ENCODE measurements around the gene SRC. TPM values are rescaled to one million over a fixed set of nuclear protein-coding genes. Genes with fewer than 3 reads are reported as not detected.

Gene SRC
- total and polyA plus RNA-seq, 2 of the 8 experiments (the other 6 are each of a cell fraction or from before 2014, with no cell fraction given) = 27.6 to 28.8 TPM

DNA sequence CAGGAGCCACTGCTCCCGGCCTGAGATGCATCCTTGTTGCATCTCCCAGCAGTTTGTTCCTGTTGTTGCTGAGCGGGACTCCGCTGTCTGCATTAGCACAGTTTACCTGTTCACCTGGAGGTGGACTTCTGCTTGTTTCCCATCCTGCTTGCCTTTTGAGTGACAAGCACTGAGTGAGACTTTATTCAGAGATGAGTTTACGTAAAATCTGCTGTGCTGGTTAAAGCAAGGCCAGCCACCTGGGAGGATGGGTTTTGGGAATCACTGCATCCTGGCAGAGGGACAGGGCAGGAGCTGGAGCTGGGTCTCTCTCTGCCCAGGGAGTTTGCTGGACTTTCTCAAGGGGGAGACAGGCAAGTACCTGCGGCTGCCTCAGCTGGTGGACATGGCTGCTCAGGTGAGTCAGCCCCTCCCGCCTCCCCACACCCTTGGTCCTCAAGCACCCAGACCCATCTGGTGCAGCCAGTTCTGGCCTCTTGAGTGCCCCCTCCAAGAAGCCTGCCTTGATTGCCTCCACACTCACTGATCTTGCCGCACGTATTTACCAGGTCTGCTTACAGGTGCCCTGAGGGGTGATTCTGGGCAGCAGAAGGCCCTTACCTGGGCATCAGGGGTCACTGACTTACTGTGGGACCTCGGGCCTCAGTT is 55.5 kb downstream of the SRC start:
- Histone ChIP-seq H3K56ac (replicated peaks; ENCODE audit: insufficient read length, low read depth, low read length) (no peak overlapping the region), H3K23me2 (ENCODE audit: low read depth, low read length) (peaks cover 9% of the 10 kb centered on the region; the same call in 1 of the 2 replicates), H4K20me1 (replicated peaks in 1 of 2; ENCODE audit: control insufficient read depth in 1 of 2, insufficient read depth in 2 of 2, low read length in 2 of 2) (peaks cover 0 to 3% of the 10 kb centered on the region in 2 experiments), H3K9ac (replicated peaks in 1 of 4; ENCODE audit: extremely low read depth in 1 of 4, low read depth in 3 of 4, low read length in 3 of 4) (no peak overlapping the region), H3K9me3 (ENCODE audit: insufficient read depth in 2 of 2, low read depth in 1 of 2, low read length in 1 of 2) (no peaks in the 10 kb centered on the region), H3K79me1 (ENCODE audit: low read depth, low read length) (no peaks in the 10 kb centered on the region), H3K79me2 (ENCODE audit: control insufficient read depth in 1 of 2, insufficient read depth in 2 of 2, low read length in 2 of 2) (no peaks in the 10 kb centered on the region), H2BK12ac (ENCODE audit: low read depth, low read length) (no peak overlapping the region), H3K4me1 (replicated peaks in 1 of 4; ENCODE audit: control insufficient read depth in 3 of 4, insufficient read depth in 4 of 4, low read length in 3 of 4) (peaks cover 0 to 25% (median 18%) of the 10 kb centered on the region in 4 experiments; a peak in 6 of 7 replicates), H2BK15ac (ENCODE audit: low read length) (no peak overlapping the region), H3K27me3 (replicated peaks in 1 of 4; ENCODE audit: control insufficient read depth in 3 of 4, extremely low read depth in 1 of 4, insufficient read depth in 3 of 4, low read length in 3 of 4) (peaks cover 0 to 8% (median 1%) of the 10 kb centered on the region in 4 experiments; a peak in 3 of 7 replicates), H3K4me2 (ENCODE audit: insufficient read depth in 1 of 2, low read depth in 2 of 2, low read length in 2 of 2) (no peak overlapping the region), H2AK5ac (ENCODE audit: low read depth, low read length) (no peak overlapping the region), H2BK120ac (replicated peaks; ENCODE audit: low read depth, low read length) (no peak overlapping the region), H3K18ac (ENCODE audit: extremely low read depth, low read length) (no peak overlapping the region), H4K91ac (replicated peaks; ENCODE audit: insufficient read length, low read length) (no peak overlapping the region), H2BK5ac (ENCODE audit: low read depth, low read length) (no peak overlapping the region), H2AFZ (ENCODE audit: low read length) (no peak overlapping the region), H3K4ac (replicated peaks; ENCODE audit: insufficient read length, low read depth, low read length) (no peak overlapping the region), H3K4me3 (ENCODE audit: extremely low read depth in 1 of 4, insufficient read depth in 2 of 4, low read depth in 3 of 4, low read length in 4 of 4) (no peak overlapping the region), H4K5ac (ENCODE audit: insufficient read length, low read depth, low read length) (no peak overlapping the region), H4K8ac (ENCODE audit: extremely low read depth, insufficient read depth, low read length) (no peak overlapping the region), H3K23ac (ENCODE audit: insufficient read length) (no peak overlapping the region), H3K14ac (ENCODE audit: insufficient read length) (no peak overlapping the region), H3K36me3 (ENCODE audit: control insufficient read depth in 2 of 4, insufficient read depth in 4 of 4, low read length in 3 of 4) (peaks cover 4 to 27% (median 9%) of the 10 kb centered on the region in 4 experiments; a peak in 6 of 8 replicates), H2BK20ac (ENCODE audit: low read length) (no peak overlapping the region), H3K27ac (ENCODE audit: low read depth, low read length) (no peak overlapping the region)
- POLR2A ChIA-PET (ENCODE audit: partially characterized antibody) = interaction anchor here (1.0 kb wide), 1 partner anchor 127 kb away, joined by 3 read pairs; the partner anchor contains the start of gene BLCAP
- DNase-seq (ENCODE audit: low read depth in 1 of 2, low spot score in 2 of 2) (no peak), FAIRE-seq (no peak)
- 88% methylated on average over 9 of the region's 9 CpGs; no CpG with 5 or more reads in 1 of the 2 experiments for WGBS, 2 experiments (ENCODE audit: extremely low coverage in 1 of 2, insufficient coverage in 1 of 2, insufficient read length in 1 of 2, insufficient replicate concordance in 2 of 2, low coverage in 1 of 2, low lambda C conversion rate in 2 of 2, missing lambda C conversion rate in 1 of 2)
- CTCF ChIA-PET (ENCODE audit: partially characterized antibody) = no interaction called here
- no peak for TF ChIP-seq RXRA (IDR thresholded peaks at IDR 0.05; ENCODE audit: insufficient read depth, low read depth, low read length)
- TF ChIP-seq FOSL1 (IDR thresholded peaks at IDR 0.05; ENCODE audit: insufficient read depth, low read depth, low read length) = no peak
- no peak for TF ChIP-seq SIRT6 (IDR thresholded peaks at IDR 0.05; ENCODE audit: low read length)
- no peak for TF ChIP-seq GABPA (IDR thresholded peaks at IDR 0.05; ENCODE audit: borderline replicate concordance, insufficient read depth, low read length)
- no peak for TF ChIP-seq EP300 (IDR thresholded peaks at IDR 0.05; ENCODE audit: borderline replicate concordance in 1 of 2, low read depth in 2 of 2, low read length in 2 of 2)
- TF ChIP-seq MAFK (IDR thresholded peaks at IDR 0.05; ENCODE audit: low read depth, low read length) = no peak
- no peak for TF ChIP-seq NANOG (IDR thresholded peaks at IDR 0.05; ENCODE audit: insufficient read depth, low read depth, low read length, poor library complexity, severe bottlenecking)
- TF ChIP-seq SP1 (IDR thresholded peaks at IDR 0.05; ENCODE audit: low read depth, low read length) = no peak
- TF ChIP-seq POU5F1 (IDR thresholded peaks at IDR 0.05; ENCODE audit: low read depth, low read length) = no peak
- TF ChIP-seq POLR2AphosphoS5 (IDR thresholded peaks at IDR 0.05; ENCODE audit: low read depth, low read length) = no peak

Data from H1 (cell line).